Measurements from ENCODE around the gene REPIN1.
"Not testable (repeated sequence)": the region's sequence is repeated elsewhere in the genome, so short reads cannot be mapped to it uniquely, and the experiment has no call there.

REPIN1 gene

DNA sequence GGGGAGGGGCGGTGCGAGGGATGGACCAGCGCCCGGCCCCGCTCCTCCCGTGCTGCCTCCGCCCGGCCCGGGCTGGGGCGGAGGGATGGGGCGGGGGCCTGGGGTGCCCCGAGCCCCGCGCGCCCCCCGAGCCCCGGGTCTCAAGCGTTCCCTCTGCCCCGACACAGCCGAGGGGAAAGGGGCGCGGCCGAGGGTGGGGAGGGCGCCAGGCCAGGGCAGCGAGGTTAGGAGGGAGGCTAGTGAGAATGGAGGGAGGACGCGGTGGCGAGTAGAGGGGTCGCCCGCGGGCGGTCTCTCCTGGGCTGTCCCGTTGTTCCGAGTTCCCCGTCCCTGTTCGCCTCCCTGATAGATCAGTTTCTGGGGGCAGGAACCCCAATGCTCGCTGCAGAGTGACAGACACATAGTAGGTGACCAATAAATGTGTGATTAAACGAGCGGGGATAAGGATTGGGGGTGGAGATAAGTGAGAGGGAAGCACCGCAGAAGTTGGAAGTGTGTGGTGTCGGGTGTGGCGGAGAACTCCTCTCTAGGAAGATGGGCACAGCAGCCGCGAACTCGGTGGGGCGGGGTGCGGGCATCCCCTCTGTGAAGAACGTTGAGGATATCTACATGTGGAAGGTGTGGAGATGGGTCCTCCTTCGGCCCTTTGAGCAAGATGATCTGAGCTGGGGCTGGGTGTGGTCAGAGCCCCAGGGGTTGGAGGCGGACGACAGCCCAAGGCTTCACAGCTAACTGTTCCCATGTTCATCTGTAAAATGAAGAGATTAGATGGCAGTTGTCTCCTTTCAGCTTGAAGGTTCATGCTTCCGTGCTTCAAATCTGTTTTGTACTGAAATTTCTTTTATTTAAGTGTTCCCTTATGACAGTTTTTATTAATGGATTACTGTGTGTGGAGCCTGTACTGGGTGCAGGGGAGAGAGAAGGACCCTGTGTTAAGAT is 11.1 kb downstream of the REPIN1 start:
- peaks cover 49% of the 10 kb centered on the region for H3K4me1 ChIP-seq (ENCODE audit: insufficient read depth, low read length)
- peak overlapping the region; percentile 95 for H3K4me3 ChIP-seq (ENCODE audit: low read length)
- H3K36me3 ChIP-seq (ENCODE audit: insufficient read depth, low read depth, low read length): peaks cover 4% of the 10 kb centered on the region; the same call in 1 of the 2 replicates
- H3K27ac ChIP-seq (ENCODE audit: low read length): peak overlapping the region; percentile 86
- H3K9me3 ChIP-seq (ENCODE audit: insufficient read depth, low read depth, low read length): no peaks in the 10 kb centered on the region
- no peaks in the 10 kb centered on the region for H3K27me3 ChIP-seq (ENCODE audit: insufficient read depth, low read length)
- peak overlapping the region; percentile 95 for H3K9ac ChIP-seq (ENCODE audit: low read depth, low read length)

DNA sequence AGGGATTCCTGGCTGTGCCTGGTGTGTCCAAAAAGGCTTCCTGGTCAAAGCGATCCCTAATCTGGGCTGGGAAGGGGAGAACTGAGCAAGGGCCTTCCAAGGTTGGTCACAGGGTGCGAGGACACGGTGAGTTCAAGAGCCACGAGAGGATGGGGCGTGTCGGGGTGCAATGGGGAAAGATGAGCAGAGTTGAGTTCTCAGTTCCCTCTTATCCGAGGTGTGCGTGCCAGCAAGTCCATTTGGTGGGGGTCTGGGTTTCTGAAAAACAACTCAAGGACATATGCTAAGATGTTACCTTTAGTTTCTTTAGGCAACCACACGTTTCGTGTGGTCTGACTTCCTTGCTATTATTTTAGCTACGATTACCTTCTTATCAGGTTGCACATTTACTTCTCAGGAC is 11.8 kb downstream of the REPIN1 start:
- no peaks in the 10 kb centered on the region for H3K27me3 ChIP-seq (ENCODE audit: insufficient read depth, low read length)
- H3K36me3 ChIP-seq (ENCODE audit: insufficient read depth, low read depth, low read length): peaks cover 7% of the 10 kb centered on the region
- H3K4me1 ChIP-seq (ENCODE audit: insufficient read depth, low read length): peaks cover 56% of the 10 kb centered on the region
- H3K27ac ChIP-seq (ENCODE audit: low read length): no peak overlapping the region
- no peaks in the 10 kb centered on the region for H3K9me3 ChIP-seq (ENCODE audit: insufficient read depth, low read depth, low read length)
- peak overlapping the region; percentile 95; the same call in 1 of the 2 replicates for H3K9ac ChIP-seq (ENCODE audit: low read depth, low read length)
- H3K4me3 ChIP-seq (ENCODE audit: low read length): peak overlapping the region; percentile 95

DNA sequence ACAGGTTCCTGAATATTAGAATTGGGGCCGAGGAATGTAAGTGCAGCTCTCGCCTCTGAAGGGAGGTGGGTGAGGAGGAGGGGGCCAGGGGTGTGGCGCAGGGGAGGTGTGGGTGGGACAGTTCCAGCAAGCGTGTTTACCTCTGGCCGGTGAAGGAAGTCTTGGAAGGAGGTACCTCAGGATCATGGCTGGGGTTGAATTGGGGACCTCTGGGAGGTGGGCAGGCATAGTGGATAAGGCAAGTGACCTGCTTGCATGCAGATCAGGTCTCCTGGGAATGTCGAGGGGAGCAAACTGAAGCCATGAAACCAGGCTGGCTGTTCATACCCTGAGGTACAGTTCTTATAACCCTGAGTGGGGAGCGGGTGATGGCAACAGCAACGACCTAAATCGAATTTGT is 12.5 kb downstream of the REPIN1 start:
- H3K9me3 ChIP-seq (ENCODE audit: insufficient read depth, low read depth, low read length): no peaks in the 10 kb centered on the region
- H3K36me3 ChIP-seq (ENCODE audit: insufficient read depth, low read depth, low read length): peaks cover 10% of the 10 kb centered on the region
- H3K9ac ChIP-seq (ENCODE audit: low read depth, low read length): peak overlapping the region; percentile 95; the same call in 1 of the 2 replicates
- no peak overlapping the region for H3K27ac ChIP-seq (ENCODE audit: low read length)
- H3K27me3 ChIP-seq (ENCODE audit: insufficient read depth, low read length): no peaks in the 10 kb centered on the region
- H3K4me1 ChIP-seq (ENCODE audit: insufficient read depth, low read length): peaks cover 57% of the 10 kb centered on the region
- peak overlapping the region; percentile 95; the same call in 1 of the 2 replicates for H3K4me3 ChIP-seq (ENCODE audit: low read length)

DNA sequence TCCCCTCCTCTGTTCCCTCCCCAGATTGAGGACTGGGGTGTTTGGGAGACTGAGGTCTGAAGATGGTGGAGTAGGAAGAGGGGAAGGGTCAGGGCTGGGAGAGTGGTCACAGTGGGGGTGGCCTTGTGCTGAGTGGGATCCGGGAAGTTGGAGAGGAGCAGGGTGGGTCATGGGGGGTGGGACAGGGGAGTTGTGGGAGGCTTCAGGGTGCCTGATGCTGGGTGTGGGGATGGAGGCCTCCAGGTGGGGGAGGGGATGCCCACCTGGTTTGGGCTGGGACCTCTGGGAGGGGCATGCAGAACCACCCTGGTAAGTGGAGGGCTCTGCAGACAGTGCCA is 13.1 kb downstream of the REPIN1 start:
- H3K4me3 ChIP-seq (ENCODE audit: low read length): no peak overlapping the region
- H3K36me3 ChIP-seq (ENCODE audit: insufficient read depth, low read depth, low read length): peaks cover 10% of the 10 kb centered on the region
- H3K9me3 ChIP-seq (ENCODE audit: insufficient read depth, low read depth, low read length): no peaks in the 10 kb centered on the region
- H3K9ac ChIP-seq (ENCODE audit: low read depth, low read length): no peak overlapping the region
- H3K27me3 ChIP-seq (ENCODE audit: insufficient read depth, low read length): no peaks in the 10 kb centered on the region
- no peak overlapping the region for H3K27ac ChIP-seq (ENCODE audit: low read length)
- peaks cover 57% of the 10 kb centered on the region for H3K4me1 ChIP-seq (ENCODE audit: insufficient read depth, low read length)

DNA sequence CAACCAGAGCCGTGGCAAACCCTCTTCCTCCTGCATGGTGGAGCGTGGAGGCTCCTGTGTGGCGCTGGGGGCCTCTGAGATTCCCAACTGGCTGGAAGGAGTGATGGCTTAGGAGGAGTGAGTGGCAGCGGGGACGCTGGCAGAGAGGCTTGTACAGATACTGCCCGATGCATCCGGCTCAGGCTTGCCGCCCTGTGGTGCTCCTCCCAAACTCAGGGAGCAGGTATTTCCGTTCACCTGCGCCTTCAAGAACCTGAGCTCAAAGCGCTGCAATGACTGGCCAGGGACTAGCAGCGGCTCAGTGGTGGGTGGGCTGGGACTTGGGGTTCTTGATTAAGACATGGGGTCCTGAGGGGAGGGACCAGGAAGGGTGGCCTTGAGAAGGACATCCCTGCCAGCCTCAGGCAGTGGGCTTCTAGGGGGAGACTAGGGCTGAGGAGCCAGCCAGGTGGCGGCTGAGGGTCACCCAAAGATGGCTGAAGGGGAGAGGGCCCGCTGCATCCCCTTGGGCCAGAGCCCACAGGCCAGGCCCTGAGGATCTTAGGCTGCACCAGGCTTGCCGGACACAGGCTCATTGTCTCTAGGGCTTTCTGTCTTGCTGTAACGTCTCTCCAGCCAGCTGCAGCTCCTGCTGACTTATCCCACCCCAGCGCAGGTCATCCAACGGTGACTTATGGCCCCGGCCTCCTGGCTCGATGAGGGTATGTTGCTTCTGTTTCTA is 13.7 kb downstream of the REPIN1 start:
- H3K9ac ChIP-seq (ENCODE audit: low read depth, low read length): no peak overlapping the region; the same call in 1 of the 2 replicates
- no peak overlapping the region for H3K27ac ChIP-seq (ENCODE audit: low read length)
- no peak overlapping the region for H3K4me3 ChIP-seq (ENCODE audit: low read length)

DNA sequence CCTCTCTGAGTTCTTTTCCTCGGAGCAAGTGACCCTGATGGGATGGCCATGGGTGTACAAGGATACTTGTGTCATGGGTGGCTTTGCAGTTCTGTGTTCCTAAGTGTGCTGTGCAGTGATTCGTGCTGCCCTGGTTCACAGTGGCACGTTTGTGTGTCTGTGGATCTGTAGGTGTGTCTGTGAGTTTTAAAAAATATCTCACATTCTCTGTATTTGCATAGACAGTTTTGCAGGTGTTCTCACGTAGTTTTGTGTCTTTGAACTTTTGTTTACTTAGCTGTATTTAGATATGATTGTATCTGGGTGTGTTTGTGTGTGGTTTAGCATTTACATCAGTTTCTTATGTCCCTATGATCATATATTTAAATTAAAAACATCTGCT is 14.2 kb downstream of the REPIN1 start:
- H3K4me1 ChIP-seq (ENCODE audit: insufficient read depth, low read length): peaks cover 46% of the 10 kb centered on the region
- H3K4me3 ChIP-seq (ENCODE audit: low read length): peak overlapping the region; percentile 44; the same call in 1 of the 2 replicates
- peak overlapping the region; percentile 67; the same call in 1 of the 2 replicates for H3K9ac ChIP-seq (ENCODE audit: low read depth, low read length)
- H3K9me3 ChIP-seq (ENCODE audit: insufficient read depth, low read depth, low read length): no peaks in the 10 kb centered on the region
- no peak overlapping the region for H3K27ac ChIP-seq (ENCODE audit: low read length)
- H3K27me3 ChIP-seq (ENCODE audit: insufficient read depth, low read length): no peaks in the 10 kb centered on the region
- peaks cover 10% of the 10 kb centered on the region for H3K36me3 ChIP-seq (ENCODE audit: insufficient read depth, low read depth, low read length)

More for the DNA sequence above, 13.7 kb downstream of the REPIN1 start:
- H3K27me3 ChIP-seq (ENCODE audit: insufficient read depth, low read length): no peaks in the 10 kb centered on the region
- H3K4me1 ChIP-seq (ENCODE audit: insufficient read depth, low read length): peaks cover 52% of the 10 kb centered on the region
- H3K9me3 ChIP-seq (ENCODE audit: insufficient read depth, low read depth, low read length): no peaks in the 10 kb centered on the region
- peaks cover 10% of the 10 kb centered on the region for H3K36me3 ChIP-seq (ENCODE audit: insufficient read depth, low read depth, low read length)

DNA sequence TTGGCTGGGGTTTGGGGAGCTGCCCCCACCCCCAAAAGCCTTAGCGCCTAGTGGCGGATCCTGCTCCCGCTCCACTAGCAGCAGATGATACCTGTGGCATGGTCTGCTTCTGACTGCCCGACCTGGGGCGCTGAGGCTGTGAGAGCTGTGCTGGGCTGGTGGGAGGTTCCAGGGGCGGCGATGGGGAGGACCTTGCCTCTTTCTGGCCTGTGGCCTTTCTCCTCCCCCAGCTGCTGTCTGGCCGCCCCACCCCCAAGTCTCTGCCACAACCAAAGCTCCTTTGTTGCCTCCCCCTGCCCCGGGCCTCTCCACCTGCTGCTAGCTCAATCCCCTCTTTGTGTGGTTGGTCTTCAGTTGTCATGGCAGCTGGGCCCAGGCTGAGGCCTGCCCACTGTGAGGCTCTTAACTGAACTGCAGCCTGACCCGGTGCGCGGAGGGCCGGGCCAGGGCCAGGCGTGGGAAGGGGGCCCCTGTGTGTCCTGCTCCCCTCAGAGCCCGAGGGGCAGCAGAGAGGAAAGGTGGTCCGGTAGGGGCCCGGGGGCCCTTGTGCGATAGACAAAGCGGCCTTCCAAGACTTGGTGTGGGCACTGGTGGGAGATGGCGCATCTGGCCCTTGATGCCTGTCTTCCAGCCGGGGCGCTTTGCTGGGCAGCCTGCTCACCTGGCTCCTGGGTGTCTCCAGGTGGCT is 15.2 kb downstream of the REPIN1 start:
- Histone ChIP-seq H3K9me3 (ENCODE audit: insufficient read depth, low read depth, low read length) (no peaks in the 10 kb centered on the region), H3K9ac (ENCODE audit: low read depth, low read length) (peak overlapping the region; percentile 78; the same call in 1 of the 2 replicates), H3K4me1 (ENCODE audit: insufficient read depth, low read length) (peaks cover 49% of the 10 kb centered on the region), H3K36me3 (ENCODE audit: insufficient read depth, low read depth, low read length) (peaks cover 15% of the 10 kb centered on the region), H3K27me3 (ENCODE audit: insufficient read depth, low read length) (no peaks in the 10 kb centered on the region), H3K4me3 (ENCODE audit: low read length) (peak overlapping the region; percentile 49; the same call in 1 of the 2 replicates), H3K27ac (ENCODE audit: low read length) (peak overlapping the region; percentile 81)

DNA sequence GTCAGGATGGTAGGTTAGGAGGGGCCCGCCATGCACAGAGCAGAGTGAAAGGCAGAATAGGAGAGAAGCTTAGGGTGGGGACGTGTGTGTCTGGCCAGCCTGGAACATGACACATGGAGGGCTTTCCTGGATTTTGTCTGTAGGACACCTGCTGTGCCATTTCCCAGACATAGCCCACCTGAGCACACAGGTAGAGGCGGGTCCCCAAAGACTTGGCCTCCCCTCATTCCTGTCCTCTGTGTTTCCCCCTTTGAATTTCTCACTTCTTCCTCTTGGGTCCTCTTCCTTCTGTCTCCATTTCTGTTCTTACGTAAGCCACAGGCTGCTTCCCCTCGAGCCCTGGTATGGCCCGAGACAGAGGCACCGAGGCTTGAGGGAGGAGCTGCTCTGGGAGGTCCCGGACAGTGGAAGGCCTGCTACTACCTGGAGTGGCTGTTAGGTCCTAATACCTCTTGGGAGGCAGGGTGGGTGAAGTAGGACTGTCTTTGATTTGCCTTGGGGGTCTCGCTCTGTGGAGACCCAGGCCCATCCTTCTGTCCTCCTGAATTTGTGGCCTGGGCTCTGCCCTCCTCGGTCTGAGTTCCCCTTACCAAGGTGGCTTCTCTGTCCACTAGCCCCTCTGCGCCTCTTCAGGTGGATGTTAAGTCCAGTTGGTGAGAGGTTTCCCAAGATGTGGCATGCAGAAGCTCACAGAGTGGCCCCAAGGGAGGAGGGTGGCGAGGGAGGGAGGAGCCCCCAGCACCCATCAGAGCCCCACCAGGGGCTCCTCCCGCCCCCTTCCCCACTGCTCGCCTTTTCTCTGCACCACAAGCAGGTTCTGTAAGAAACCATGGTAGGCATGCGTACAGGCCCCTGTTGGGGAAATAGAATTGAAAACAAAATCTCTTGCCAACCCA is 16.0 kb downstream of the REPIN1 start:
- peak overlapping the region; percentile 81 for H3K27ac ChIP-seq (ENCODE audit: low read length)
- H3K4me3 ChIP-seq (ENCODE audit: low read length): peak overlapping the region; percentile 49; the same call in 1 of the 2 replicates
- H3K4me1 ChIP-seq (ENCODE audit: insufficient read depth, low read length): peaks cover 49% of the 10 kb centered on the region
- no peaks in the 10 kb centered on the region for H3K27me3 ChIP-seq (ENCODE audit: insufficient read depth, low read length)
- H3K9me3 ChIP-seq (ENCODE audit: insufficient read depth, low read depth, low read length): no peaks in the 10 kb centered on the region
- H3K36me3 ChIP-seq (ENCODE audit: insufficient read depth, low read depth, low read length): peaks cover 23% of the 10 kb centered on the region
- peak overlapping the region; percentile 78; the same call in 1 of the 2 replicates for H3K9ac ChIP-seq (ENCODE audit: low read depth, low read length)

DNA sequence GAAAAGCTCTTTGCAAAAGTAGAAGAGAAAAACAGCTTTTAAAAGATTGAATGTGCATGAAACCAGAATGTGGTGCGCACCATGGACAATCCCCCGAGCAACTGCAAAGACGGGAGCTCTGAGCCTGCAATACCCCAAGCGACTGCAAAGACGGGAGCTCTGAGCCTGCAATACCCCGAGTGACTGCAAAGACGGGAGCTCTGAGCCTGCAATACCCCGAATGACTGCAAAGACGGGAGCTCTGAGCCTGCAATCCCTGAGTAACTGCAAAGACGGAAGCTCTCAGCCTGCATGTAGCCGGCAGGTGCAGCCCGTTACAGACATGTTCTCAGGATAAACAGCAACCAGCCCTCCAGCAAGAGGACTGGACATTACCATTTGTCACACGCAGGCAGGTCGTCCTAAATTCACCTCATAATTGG is 16.7 kb downstream of the REPIN1 start:
- peaks cover 29% of the 10 kb centered on the region for H3K36me3 ChIP-seq (ENCODE audit: insufficient read depth, low read depth, low read length)
- H3K4me3 ChIP-seq (ENCODE audit: low read length): no peak overlapping the region
- peak overlapping the region; percentile 78; the same call in 1 of the 2 replicates for H3K9ac ChIP-seq (ENCODE audit: low read depth, low read length)
- peak overlapping the region; percentile 81 for H3K27ac ChIP-seq (ENCODE audit: low read length)
- no peaks in the 10 kb centered on the region for H3K27me3 ChIP-seq (ENCODE audit: insufficient read depth, low read length)
- H3K9me3 ChIP-seq (ENCODE audit: insufficient read depth, low read depth, low read length): no peaks in the 10 kb centered on the region
- H3K4me1 ChIP-seq (ENCODE audit: insufficient read depth, low read length): peaks cover 47% of the 10 kb centered on the region

DNA sequence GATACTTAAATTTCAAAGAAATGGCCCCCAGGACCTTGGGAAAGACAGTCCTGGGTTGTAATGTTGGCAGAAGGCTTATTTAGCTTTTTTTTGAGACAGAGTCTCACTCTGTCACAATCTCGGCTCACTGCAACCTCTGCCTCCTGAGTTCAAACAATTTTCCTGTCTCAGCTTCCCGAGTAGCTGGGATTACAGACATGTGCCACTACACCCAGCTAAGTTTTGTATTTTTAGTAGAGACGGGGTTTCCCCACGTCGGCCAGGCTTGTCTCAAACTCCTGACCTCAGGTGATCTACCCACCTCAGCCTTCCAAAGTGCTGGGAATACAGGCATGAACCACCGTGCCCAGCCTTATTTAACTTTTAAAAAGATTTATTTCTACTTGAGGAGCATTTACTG is 17.3 kb downstream of the REPIN1 start:
- peaks cover 41% of the 10 kb centered on the region for H3K4me1 ChIP-seq (ENCODE audit: insufficient read depth, low read length)
- H3K9ac ChIP-seq (ENCODE audit: low read depth, low read length): peak overlapping the region; percentile 78; the same call in 1 of the 2 replicates
- H3K9me3 ChIP-seq (ENCODE audit: insufficient read depth, low read depth, low read length); H3K4me3 ChIP-seq (ENCODE audit: low read length); H3K27me3 ChIP-seq (ENCODE audit: insufficient read depth, low read length): not testable (repeated sequence)
- peak overlapping the region; percentile 16 for H3K27ac ChIP-seq (ENCODE audit: low read length)
- H3K36me3 ChIP-seq (ENCODE audit: insufficient read depth, low read depth, low read length): peaks cover 35% of the 10 kb centered on the region

Data from iPS-20b (cell line).